ENCODE measurements around the gene BTNL3.
"Not testable (repeated sequence)": the region's sequence is repeated elsewhere in the genome, so short reads cannot be mapped to it uniquely, and the experiment has no call there.

Gene BTNL3

GRCh38 chr5:181001947-181002346 lies 13.3 kb downstream of the BTNL3 start:
- no peak for TF ChIP-seq ZFX (IDR thresholded peaks at IDR 0.05; ENCODE audit: borderline replicate concordance)
- TF ChIP-seq, protein P1, sequence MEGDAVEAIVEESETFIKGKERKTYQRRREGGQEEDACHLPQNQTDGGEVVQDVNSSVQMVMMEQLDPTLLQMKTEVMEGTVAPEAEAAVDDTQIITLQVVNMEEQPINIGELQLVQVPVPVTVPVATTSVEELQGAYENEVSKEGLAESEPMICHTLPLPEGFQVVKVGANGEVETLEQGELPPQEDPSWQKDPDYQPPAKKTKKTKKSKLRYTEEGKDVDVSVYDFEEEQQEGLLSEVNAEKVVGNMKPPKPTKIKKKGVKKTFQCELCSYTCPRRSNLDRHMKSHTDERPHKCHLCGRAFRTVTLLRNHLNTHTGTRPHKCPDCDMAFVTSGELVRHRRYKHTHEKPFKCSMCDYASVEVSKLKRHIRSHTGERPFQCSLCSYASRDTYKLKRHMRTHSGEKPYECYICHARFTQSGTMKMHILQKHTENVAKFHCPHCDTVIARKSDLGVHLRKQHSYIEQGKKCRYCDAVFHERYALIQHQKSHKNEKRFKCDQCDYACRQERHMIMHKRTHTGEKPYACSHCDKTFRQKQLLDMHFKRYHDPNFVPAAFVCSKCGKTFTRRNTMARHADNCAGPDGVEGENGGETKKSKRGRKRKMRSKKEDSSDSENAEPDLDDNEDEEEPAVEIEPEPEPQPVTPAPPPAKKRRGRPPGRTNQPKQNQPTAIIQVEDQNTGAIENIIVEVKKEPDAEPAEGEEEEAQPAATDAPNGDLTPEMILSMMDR (IDR thresholded peaks at IDR 0.05), result no peak
- H3K27ac ChIP-seq, result no peak overlapping the region

DNA sequence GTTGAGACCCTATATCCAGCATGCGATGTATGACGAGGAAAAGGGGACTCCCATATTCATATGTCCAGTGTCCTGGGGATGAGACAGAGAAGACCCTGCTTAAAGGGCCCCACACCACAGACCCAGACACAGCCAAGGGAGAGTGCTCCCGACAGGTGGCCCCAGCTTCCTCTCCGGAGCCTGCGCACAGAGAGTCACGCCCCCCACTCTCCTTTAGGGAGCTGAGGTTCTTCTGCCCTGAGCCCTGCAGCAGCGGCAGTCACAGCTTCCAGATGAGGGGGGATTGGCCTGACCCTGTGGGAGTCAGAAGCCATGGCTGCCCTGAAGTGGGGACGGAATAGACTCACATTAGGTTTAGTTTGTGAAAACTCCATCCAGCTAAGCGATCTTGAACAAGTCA lies 17.1 kb downstream of the BTNL3 start:
- no peak for TF ChIP-seq ZFX (IDR thresholded peaks at IDR 0.05; ENCODE audit: borderline replicate concordance)
- TF ChIP-seq, protein P1 (IDR thresholded peaks at IDR 0.05), result no peak
- H3K27ac ChIP-seq, result no peak overlapping the region

- no peak overlapping the region for H3K27ac ChIP-seq
- TF ChIP-seq, protein P1 (IDR thresholded peaks at IDR 0.05), result no peak
These were observed 19.5 kb downstream of the BTNL3 start for GRCh38 chr5:181008136-181008535.

GRCh38 chr5:181010018-181010417 lies 21.4 kb downstream of the BTNL3 start:
- H3K27ac ChIP-seq, result not testable (repeated sequence)

DNA sequence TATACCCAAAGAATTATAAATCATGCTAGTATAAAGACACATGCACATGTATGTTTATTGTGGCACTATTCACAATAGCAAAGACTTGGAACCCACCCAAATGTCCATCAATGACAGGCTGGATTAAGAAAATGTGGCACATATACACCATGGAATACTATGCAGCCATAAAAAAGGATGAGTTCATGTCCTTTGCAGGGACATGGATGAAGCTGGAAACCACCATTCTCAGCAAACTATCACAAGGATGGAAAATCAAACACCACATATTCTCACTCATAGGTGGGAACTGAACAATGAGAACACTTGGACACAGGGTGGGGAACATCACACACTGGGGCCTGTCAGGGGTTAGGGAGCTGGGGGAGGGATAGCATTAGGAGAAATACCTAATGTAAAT lies 26.0 kb downstream of the BTNL3 start:
- H3K27ac ChIP-seq, result not testable (repeated sequence)

DNA sequence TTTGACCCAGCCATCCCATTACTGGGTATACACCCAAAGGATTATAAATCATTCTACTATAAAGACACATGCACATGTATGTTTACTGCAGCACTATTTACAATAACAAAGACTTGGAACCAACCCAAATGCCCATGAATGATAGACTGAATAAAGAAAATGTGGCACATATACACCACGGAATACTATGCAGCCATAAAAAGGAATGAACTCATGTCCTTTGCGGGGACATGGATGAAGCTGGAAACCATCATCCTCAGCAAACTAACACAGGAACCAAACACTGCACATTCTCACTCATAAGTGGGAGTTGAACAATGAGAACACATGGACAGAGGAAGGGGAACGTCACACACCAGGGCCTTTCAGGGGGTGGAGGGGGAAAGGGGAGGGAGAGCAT lies 28.8 kb downstream of the BTNL3 start:
- H3K27ac ChIP-seq, result not testable (repeated sequence)

GRCh38 chr5:181020688-181021087 lies 32.0 kb downstream of the BTNL3 start:
- H3K27ac ChIP-seq, result no peak overlapping the region
- TF ChIP-seq, protein P1 (IDR thresholded peaks at IDR 0.05), result no peak
- TF ChIP-seq ZFX (IDR thresholded peaks at IDR 0.05; ENCODE audit: borderline replicate concordance), result no peak

DNA sequence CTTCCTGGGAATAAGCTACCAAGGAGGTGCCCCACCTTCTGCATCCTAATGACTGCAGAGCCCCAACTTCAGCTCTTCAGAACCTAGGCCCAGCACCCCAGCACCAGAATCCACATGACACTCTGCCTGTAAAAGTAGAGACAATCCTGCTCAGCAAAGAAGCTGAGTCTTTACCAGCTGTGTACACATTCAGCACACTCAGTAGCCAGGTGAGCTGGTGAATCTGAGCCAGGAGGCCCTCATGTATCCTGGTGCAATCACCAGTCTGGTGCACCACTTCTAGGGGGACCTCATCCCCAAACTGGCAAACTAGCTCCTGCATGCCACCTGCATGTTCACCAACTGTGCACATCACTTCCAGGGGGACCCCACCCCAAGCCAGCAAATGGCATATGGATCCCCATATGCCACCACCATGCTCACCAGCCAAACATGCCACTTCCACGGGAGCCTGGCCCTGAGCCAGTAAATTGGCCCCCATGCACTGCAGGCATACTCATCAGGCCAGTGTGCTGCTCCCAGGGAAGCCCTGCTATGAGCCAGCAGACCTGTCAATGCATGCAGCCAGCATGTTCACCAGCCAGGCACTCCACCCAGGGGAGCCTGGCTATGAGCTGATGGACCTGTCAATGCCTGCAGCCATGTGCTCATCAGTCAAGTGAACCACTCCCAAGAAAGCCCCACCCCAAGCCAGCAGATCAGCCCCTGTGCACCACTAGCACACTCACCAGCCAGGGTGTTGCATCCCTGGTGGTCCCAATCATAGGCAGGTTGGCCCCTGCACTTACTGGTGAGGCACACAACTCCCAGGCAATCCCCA lies 35.8 kb downstream of the BTNL3 start:
- no peak for TF ChIP-seq ZFX (IDR thresholded peaks at IDR 0.05; ENCODE audit: borderline replicate concordance)
- TF ChIP-seq, protein P1 (IDR thresholded peaks at IDR 0.05), result no peak

GRCh38 chr5:181027452-181028031 lies 38.9 kb downstream of the BTNL3 start:
- H3K27ac ChIP-seq, result peak overlapping the region; percentile 35
- TF ChIP-seq, protein P1 (IDR thresholded peaks at IDR 0.05), result no peak
- TF ChIP-seq ZFX (IDR thresholded peaks at IDR 0.05; ENCODE audit: borderline replicate concordance), result no peak

More for the DNA sequence above, 35.8 kb downstream of the BTNL3 start:
- no peak overlapping the region for H3K27ac ChIP-seq
